ENCODE results near the gene RNF217.

The RNF217 gene

DNA sequence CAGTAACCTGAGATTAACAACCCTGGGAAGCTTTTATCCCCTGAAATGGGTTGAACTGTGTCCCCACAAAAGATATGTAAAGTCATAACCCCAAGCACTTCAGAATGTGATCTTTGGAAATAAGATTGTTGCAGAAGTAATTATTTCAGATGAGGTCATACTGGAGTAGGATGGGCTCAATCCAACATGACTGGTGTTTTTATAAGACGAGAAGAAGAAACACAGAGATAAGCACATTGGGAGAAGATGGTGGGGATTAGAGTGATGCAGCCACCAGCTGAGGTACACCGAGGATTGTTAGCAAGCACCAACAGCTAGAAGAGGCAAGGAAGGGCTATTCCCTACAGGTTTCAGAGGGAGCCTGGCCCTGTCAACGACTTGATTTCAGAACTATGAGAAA, 12.5 kb upstream of the RNF217 start:
- TF ChIP-seq SPI1 (IDR thresholded peaks at IDR 0.05; ENCODE audit: borderline replicate concordance, low read depth) (no peak), POLR2AphosphoS5 (IDR thresholded peaks at IDR 0.05; ENCODE audit: low read depth) (no peak)
- H3K4me3 ChIP-seq (replicated peaks; ENCODE audit: insufficient read depth, low read length): no peak overlapping the region
- H3K27me3 ChIP-seq (ENCODE audit: insufficient read depth, poor library complexity, severe bottlenecking): no peaks in the 10 kb centered on the region
- no peak overlapping the region for H3K27ac ChIP-seq (replicated peaks)
- no peak for DNase-seq (ENCODE audit: low read depth in 1 of 2, low spot score in 1 of 2)

GRCh38 chr6:124953808-124954207, 8.4 kb upstream of the RNF217 start:
- no peaks in the 10 kb centered on the region for H3K27me3 ChIP-seq (ENCODE audit: insufficient read depth, poor library complexity, severe bottlenecking)
- no peak overlapping the region for H3K27ac ChIP-seq (replicated peaks)
- H3K4me3 ChIP-seq (replicated peaks; ENCODE audit: insufficient read depth, low read length): no peak overlapping the region
- no peak for DNase-seq (ENCODE audit: low read depth in 1 of 2, low spot score in 1 of 2)
- TF ChIP-seq POLR2AphosphoS5 (IDR thresholded peaks at IDR 0.05; ENCODE audit: low read depth) (no peak), SPI1 (IDR thresholded peaks at IDR 0.05; ENCODE audit: borderline replicate concordance, low read depth) (no peak), GABPA (IDR thresholded peaks at IDR 0.05; ENCODE audit: low read depth) (no peak), REST (IDR thresholded peaks at IDR 0.05; ENCODE audit: insufficient replicate concordance, low read depth) (no peak)
- TF ChIP-seq, protein P1, sequence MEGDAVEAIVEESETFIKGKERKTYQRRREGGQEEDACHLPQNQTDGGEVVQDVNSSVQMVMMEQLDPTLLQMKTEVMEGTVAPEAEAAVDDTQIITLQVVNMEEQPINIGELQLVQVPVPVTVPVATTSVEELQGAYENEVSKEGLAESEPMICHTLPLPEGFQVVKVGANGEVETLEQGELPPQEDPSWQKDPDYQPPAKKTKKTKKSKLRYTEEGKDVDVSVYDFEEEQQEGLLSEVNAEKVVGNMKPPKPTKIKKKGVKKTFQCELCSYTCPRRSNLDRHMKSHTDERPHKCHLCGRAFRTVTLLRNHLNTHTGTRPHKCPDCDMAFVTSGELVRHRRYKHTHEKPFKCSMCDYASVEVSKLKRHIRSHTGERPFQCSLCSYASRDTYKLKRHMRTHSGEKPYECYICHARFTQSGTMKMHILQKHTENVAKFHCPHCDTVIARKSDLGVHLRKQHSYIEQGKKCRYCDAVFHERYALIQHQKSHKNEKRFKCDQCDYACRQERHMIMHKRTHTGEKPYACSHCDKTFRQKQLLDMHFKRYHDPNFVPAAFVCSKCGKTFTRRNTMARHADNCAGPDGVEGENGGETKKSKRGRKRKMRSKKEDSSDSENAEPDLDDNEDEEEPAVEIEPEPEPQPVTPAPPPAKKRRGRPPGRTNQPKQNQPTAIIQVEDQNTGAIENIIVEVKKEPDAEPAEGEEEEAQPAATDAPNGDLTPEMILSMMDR (IDR thresholded peaks at IDR 0.05; ENCODE audit: insufficient read depth, low read length): no peak

DNA sequence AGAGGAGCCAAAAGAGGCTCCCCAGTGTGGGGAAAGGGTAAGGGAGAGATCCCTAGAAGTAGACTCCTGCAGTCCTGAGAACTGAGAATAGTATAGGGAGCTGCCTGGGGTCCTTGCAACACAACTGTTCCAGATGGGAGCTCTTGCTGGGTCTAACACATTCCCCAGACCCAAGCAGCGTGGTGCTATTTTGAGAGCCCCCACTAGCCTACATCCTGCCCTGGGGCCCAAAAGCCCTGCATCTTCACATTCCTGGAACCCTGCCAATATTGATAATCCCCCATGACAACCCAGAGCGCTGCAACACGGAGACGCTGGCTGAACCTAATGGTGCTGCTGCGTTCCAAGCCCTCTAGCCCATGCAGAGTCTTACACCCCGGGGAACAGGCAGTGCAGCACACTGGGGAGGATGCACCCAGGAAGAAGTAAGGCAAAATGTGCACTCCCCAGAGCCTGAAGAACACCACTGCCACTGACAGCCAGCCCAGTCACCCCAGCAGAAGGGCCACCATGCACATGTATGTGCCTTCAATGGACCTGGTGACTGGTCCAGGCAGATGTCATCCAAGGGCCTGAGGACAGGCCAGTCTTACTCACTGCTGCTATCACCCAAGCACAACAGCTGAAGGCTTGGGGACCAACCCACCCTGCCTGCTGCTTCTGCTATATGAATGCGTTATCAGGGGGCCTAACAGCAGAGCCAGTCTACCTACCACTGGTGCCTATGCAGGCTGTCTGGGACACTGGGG, 7.0 kb upstream of the RNF217 start:
- H3K27ac ChIP-seq (replicated peaks): no peak overlapping the region
- DNase-seq (ENCODE audit: low read depth in 1 of 2, low spot score in 1 of 2): no peak
- peaks cover 3% of the 10 kb centered on the region for H3K27me3 ChIP-seq (ENCODE audit: insufficient read depth, poor library complexity, severe bottlenecking)
- no peak overlapping the region for H3K4me3 ChIP-seq (replicated peaks; ENCODE audit: insufficient read depth, low read length)
- no peak for TF ChIP-seq GABPA (IDR thresholded peaks at IDR 0.05; ENCODE audit: low read depth)
- TF ChIP-seq POLR2AphosphoS5 (IDR thresholded peaks at IDR 0.05; ENCODE audit: low read depth): no peak
- TF ChIP-seq, protein P1 (IDR thresholded peaks at IDR 0.05; ENCODE audit: insufficient read depth, low read length): no peak
- no peak for TF ChIP-seq REST (IDR thresholded peaks at IDR 0.05; ENCODE audit: insufficient replicate concordance, low read depth)
- no peak for TF ChIP-seq SPI1 (IDR thresholded peaks at IDR 0.05; ENCODE audit: borderline replicate concordance, low read depth)

GRCh38 chr6:124956018-124956417, 6.2 kb upstream of the RNF217 start:
- H3K4me3 ChIP-seq (replicated peaks; ENCODE audit: insufficient read depth, low read length): no peak overlapping the region
- TF ChIP-seq POLR2AphosphoS5 (IDR thresholded peaks at IDR 0.05; ENCODE audit: low read depth) (no peak), REST (IDR thresholded peaks at IDR 0.05; ENCODE audit: insufficient replicate concordance, low read depth) (no peak), GABPA (IDR thresholded peaks at IDR 0.05; ENCODE audit: low read depth) (no peak), SPI1 (IDR thresholded peaks at IDR 0.05; ENCODE audit: borderline replicate concordance, low read depth) (no peak)
- TF ChIP-seq, protein P1 (IDR thresholded peaks at IDR 0.05; ENCODE audit: insufficient read depth, low read length): no peak
- no peak for DNase-seq (ENCODE audit: low read depth in 1 of 2, low spot score in 1 of 2)
- no peak overlapping the region for H3K27ac ChIP-seq (replicated peaks)
- H3K27me3 ChIP-seq (ENCODE audit: insufficient read depth, poor library complexity, severe bottlenecking): peaks cover 8% of the 10 kb centered on the region
